ENCODE data around the gene OLFM1.
"Not testable (repeated sequence)": the region's sequence is repeated elsewhere in the genome, so short reads cannot be mapped to it uniquely, and the experiment has no call there.

Gene OLFM1

GRCh38 chr9:135060461-135061116, 26.9 kb upstream of the OLFM1 start:
- no peak for DNase-seq

GRCh38 chr9:135061441-135061840, 26.0 kb upstream of the OLFM1 start:
- no peak for DNase-seq

DNA sequence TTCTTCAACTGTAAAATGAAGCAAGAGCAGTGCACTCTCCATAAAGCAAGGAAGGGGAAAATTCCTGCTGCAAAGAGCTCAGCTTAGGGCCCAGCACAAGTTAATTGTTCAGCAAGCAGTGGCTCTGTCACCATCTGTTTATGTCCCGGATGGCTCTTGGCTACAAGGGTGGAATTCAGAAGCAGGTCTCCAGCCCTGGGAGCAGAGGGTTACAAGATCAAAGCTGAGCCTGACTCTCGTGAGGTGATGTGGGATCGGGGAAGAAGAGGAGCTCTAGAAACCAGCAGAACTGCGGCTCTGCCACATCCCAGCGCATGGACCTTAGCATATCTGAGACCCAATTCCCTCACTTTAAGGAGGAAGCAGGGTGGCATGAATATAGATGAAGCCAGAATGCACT, 25.2 kb upstream of the OLFM1 start:
- no peak for DNase-seq

DNA sequence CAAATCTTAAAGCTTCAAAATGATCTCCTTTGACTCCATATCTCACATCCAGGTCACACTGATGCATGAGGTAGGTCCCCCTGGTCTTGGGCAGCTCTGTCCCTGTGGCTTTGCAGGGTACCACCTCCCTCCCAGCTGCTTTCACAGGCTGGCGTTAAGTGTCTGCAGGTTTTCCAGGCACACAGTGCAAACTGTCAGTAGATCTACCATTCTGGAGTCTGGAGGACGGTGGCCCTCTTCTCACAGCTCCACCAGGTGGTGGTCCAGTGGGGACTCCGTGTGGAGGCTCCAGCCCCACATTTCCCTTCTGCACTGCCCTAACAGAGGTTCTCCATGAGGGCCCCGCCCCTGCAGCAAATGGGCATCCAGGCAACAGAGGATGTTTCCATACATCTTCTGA, 24.0 kb upstream of the OLFM1 start:
- DNase-seq = not testable (repeated sequence)

- DNase-seq = not testable (repeated sequence)
Observed at GRCh38 chr9:135063888-135064287, 23.6 kb upstream of the OLFM1 start.

DNA sequence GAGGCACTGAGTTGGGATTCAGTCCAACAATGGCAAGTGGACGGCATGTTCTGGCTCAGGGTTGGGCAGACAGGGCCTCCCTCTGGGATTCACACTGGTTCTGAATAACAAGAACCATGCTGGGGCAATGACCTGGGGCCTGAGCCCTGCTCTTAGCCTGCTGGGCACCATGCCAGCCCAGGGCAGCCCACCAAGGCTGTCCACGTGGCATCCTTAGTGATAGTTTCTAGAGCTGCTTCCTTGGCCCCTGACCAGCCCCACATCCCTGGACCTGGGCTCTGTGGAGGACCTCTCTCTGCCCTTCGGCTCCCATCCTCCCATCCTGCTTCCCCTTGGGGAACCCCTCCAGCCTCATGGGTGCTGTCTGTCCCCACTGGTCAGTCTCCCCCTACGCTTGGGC, 22.3 kb upstream of the OLFM1 start:
- no peak for DNase-seq

DNA sequence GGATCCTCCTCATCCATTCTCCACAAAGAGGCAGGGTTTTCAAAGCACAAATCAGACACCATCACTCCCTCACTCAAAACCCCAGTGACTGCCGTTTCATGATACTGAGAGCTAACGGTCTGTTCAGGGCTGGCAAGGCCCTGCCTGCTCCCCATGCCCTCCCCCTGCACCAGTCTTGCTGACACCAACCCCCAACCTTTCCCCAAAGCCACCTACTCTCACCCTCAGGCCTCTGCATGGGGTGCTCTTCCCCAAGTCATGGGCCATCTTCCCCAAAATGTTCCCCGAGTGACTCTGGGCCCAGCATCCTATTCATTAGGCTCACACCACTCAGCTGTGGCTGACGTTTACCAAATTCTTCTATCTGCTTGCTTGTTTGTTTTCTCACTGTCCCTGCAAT, 21.7 kb upstream of the OLFM1 start:
- no peak for DNase-seq

DNA sequence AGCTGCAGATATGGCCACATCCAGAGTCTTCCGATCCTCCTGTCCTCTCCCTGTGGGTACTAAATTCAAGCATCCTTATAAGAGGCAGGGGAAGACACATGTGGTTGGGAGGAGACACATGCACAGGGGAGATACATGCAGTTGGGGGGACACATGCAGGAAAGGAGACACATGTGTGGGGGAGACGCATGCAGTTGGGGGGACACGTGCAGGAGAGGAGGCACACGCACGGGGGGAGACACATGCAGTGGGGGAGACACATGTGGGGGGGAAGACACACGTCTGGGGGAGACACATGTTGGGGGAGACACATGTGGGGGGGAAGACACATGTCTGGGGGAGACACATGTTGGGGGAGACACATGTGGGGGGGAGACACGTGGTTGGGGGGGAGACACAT, 21.2 kb upstream of the OLFM1 start:
- no peak for DNase-seq

DNA sequence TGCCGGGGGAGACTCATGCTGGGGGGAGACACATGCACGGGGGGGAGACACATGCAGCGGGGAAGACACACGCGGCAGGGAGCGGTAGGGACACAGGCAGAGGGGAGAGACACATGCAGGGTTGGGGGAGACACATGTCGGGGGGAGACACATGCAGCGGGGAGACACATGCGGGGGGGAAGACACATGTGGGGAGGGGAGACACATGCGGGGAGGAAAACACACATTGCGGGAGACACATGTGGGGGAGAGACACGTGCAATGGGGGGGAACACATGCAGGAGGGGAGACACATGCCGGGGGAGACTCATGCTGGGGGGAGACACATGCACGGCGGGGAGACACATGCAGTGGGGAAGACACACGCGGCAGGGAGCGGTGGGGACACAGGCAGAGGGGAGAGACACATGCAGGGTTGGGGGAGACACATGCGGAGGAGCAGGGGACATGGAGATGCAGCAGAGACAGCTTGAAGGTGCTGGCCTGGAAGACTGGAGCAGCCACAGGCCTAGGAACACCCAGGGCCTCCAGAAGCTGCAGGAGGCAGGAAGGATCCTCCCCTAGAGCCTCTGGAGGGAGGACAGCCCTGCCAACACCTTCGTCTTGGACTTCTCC, 20.3 kb upstream of the OLFM1 start:
- DNase-seq = no peak

- DNase-seq = no peak
Observed at GRCh38 chr9:135068776-135069415, 18.6 kb upstream of the OLFM1 start.

GRCh38 chr9:135069558-135070197, 17.8 kb upstream of the OLFM1 start:
- DNase-seq = no peak

GRCh38 chr9:135070198-135070951, 17.1 kb upstream of the OLFM1 start:
- DNase-seq = no peak

GRCh38 chr9:135070964-135071735, 16.3 kb upstream of the OLFM1 start:
- no peak for DNase-seq

- no peak for DNase-seq
Observed at GRCh38 chr9:135073081-135073740, 14.3 kb upstream of the OLFM1 start.

- DNase-seq = no peak
Observed at GRCh38 chr9:135073741-135074305, 13.6 kb upstream of the OLFM1 start.

GRCh38 chr9:135074354-135075233, 12.9 kb upstream of the OLFM1 start:
- DNase-seq = no peak

DNA sequence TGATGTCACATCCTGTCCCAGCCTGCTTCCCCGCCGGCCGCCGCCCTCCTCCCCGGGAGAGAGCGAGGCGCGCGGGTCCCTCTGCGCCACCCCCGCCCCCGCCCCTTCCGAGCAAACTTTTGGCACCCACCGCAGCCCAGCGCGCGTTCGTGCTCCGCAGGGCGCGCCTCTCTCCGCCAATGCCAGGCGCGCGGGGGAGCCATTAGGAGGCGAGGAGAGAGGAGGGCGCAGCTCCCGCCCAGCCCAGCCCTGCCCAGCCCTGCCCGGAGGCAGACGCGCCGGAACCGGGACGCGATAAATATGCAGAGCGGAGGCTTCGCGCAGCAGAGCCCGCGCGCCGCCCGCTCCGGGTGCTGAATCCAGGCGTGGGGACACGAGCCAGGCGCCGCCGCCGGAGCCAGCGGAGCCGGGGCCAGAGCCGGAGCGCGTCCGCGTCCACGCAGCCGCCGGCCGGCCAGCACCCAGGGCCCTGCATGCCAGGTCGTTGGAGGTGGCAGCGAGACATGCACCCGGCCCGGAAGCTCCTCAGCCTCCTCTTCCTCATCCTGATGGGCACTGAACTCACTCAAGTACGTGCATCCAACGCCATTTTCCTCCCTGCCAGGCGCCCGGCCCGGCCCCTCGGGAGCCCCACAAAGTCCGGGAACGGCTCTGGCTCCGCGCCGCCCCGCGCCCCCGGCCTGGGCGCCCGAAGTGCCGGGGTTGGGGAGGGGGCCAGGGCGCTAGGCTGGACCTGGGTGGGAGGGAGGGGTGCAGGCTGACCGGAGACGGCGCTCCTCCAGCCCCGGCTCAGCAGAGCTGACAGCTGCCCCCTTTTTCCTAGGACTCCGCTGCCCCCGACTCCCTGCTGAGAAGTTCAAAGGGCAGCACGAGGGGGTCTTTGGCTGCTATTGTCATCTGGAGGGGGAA, 12.0 kb upstream of the OLFM1 start:
- DNase-seq = no peak

DNA sequence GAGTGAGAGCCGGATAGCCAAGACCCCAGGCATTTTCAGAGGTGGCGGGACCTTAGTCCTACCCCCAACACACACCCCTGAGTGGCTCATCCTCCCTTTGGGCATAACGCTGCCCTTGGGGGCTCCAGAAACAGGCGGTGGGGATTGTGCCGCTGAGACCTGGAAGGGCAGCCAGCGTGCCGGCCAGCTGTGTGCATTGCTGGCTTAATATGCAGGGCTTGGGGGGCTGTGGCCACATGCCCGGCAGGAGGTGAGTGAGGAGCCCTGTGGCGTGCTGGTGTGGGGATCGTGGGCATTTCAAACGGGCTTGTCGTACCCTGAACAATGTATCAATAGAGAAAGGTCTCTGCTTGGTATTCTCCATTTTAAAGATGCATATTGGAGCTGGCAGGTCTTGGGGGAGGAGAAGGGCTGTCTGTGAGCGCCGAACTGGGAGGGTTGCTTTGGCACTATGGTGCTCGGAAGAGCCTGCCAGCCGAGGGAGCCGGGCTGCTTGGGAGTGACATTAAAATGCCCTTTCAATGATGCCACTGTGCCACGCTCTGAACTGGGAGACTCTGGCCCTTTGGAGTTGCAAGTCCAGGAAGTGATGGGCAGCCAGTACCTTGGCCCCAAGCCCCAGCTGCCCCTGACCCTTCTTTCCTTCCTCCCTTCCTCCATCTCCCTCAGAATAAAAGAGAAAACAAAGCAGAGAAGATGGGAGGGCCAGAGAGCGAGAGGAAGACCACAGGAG, 11.2 kb upstream of the OLFM1 start:
- DNase-seq = no peak
